Lung (tissue), 12 donors: ENCODE measurements around the gene DBF4B. TPM values are rescaled to one million over a fixed set of nuclear protein-coding genes. Genes with fewer than 3 reads are reported as not detected.

Source experiments
- ATAC-seq: fragments of 200-7000 bp; cut with Tn5 transposase; one replicate; pipeline ENCODE4 v1.9.1; 2020; ENCODE audit warnings: moderate number of reproducible peaks; ENCODE audit not compliant: insufficient read depth, low FRiP score
- DNase-seq, 3 donors: peaks; one replicate each; pipeline ENCODE4 v3.0.0-alpha.2; 2013 to 2017
- H3K27ac ChIP-seq, 2 donors: one replicate each; pipeline ENCODE4 v1.5.1; 2013; ENCODE audit warnings: mild to moderate bottlenecking in 2 of 2, moderate library complexity in 2 of 2, control low read depth in 1 of 2, inconsistent platforms in 1 of 2, low read depth in 1 of 2, low read length in 1 of 2
- H3K27me3 ChIP-seq, 3 donors: one replicate each; pipeline ENCODE4 v1.5.1; 2013; ENCODE audit warnings: low read length in 2 of 3; ENCODE audit not compliant: control insufficient read depth in 3 of 3, insufficient read depth in 3 of 3
- H3K36me3 ChIP-seq, 4 donors: one replicate each; pipeline ENCODE4 v1.5.1; 2013; ENCODE audit warnings: low read length in 4 of 4, mild to moderate bottlenecking in 1 of 4, moderate library complexity in 1 of 4; ENCODE audit not compliant: control insufficient read depth in 4 of 4, insufficient read depth in 4 of 4
- H3K4me1 ChIP-seq, 5 donors: one replicate each; pipeline ENCODE4 v1.5.1; 2013; ENCODE audit warnings: low read length in 5 of 5, mild to moderate bottlenecking in 2 of 5, moderate library complexity in 1 of 5; ENCODE audit not compliant: control insufficient read depth in 5 of 5, insufficient read depth in 5 of 5
- H3K4me3 ChIP-seq: one replicate; pipeline ENCODE4 v1.5.1; 2013; ENCODE audit warnings: mild to moderate bottlenecking, control low read depth, moderate library complexity
- H3K9ac ChIP-seq, 2 donors: one replicate each; pipeline ENCODE4 v1.5.1; 2013; ENCODE audit warnings: low read length in 2 of 2, control low read depth in 1 of 2; ENCODE audit not compliant: insufficient read depth in 1 of 2
- H3K9me3 ChIP-seq, 4 donors: one replicate each; pipeline ENCODE4 v1.5.1; 2013; ENCODE audit warnings: low read length in 3 of 4, mild to moderate bottlenecking in 1 of 4, moderate library complexity in 1 of 4; ENCODE audit not compliant: control insufficient read depth in 4 of 4, insufficient read depth in 3 of 4
- CTCF ChIP-seq: IDR thresholded peaks from 2 replicates; pipeline ENCODE4 v1.5.1; 2012; ENCODE audit warnings: mild to moderate bottlenecking; ENCODE audit errors: control extremely low read depth, extremely low read depth
- WGBS, 2 donors: extraction: QIAGEN DNeasy Blood & Tissue Kit; methylation state at CpG; one replicate each; pipeline ENCODE4 v1.1.7; 2013; 5-methylcytosine and 5-hydroxymethylcytosine counted together
- polyA plus RNA-seq, 2 donors: library from polyadenylated mRNA; stranded (reverse); fragments of 200-250 nt; gene quantifications; one replicate each; pipeline ENCODE4 v1.2.1, GENCODE V29; 2013
- total RNA-seq, 2 donors: library from RNA; depleted of rRNA in 1 of 2; stranded (reverse); fragments of >200 nt in 1 of 2; gene quantifications; one replicate each; pipeline ENCODE4 v1.2.1, GENCODE V29; 2014 to 2021
- donor health status: control.
- donor health status: control.
- donor health status: Bipolar disorder and iron deficiency.
- donor health status: healthy.
- donor health status: DM: yes; HTN: yes; CAD: no.

Gene DBF4B
- total and polyA plus RNA-seq, 4 donors = 2.7 to 8.6 (median 3.1) TPM

- 76 to 89% methylated on average over 12 of the region's 12 CpGs for WGBS, 2 donors
- no peak overlapping the region for H3K4me3 ChIP-seq
- no peak overlapping the region for H3K27ac ChIP-seq
- H3K9ac ChIP-seq = no peak overlapping the region
- no peaks in the 10 kb centered on the region for H3K27me3 ChIP-seq
- no peak for DNase-seq
- no peak for TF ChIP-seq CTCF
- no peak for ATAC-seq
- no peaks in the 10 kb centered on the region for H3K4me1 ChIP-seq
- H3K9me3 ChIP-seq = no peaks in the 10 kb centered on the region
- peaks cover 0 to 9% (median 4%) of the 10 kb centered on the region in 4 donors for H3K36me3 ChIP-seq
These were observed 28.2 kb downstream of the DBF4B start for GRCh38 chr17:44736551-44737240.

- ATAC-seq = no peak
- WGBS, 2 donors = 76 to 82% methylated on average over 3 of the region's 3 CpGs
These were observed 29.9 kb downstream of the DBF4B start for GRCh38 chr17:44738214-44738906.

GRCh38 chr17:44741316-44741715, 32.9 kb downstream of the DBF4B start:
- Histone ChIP-seq H3K4me3 (no peak overlapping the region), H3K27ac (no peak overlapping the region), H3K36me3 (peaks cover 0 to 6% (median 4%) of the 10 kb centered on the region in 4 donors), H3K9ac (no peak overlapping the region), H3K9me3 (no peaks in the 10 kb centered on the region), H3K4me1 (no peaks in the 10 kb centered on the region), H3K27me3 (no peaks in the 10 kb centered on the region)
- DNase-seq (no peak), ATAC-seq (no peak)
- TF ChIP-seq CTCF = no peak
- WGBS, 2 donors = 96% methylated on average over 8 of the region's 8 CpGs

More at GRCh38 chr17:44738214-44738906, 29.9 kb downstream of the DBF4B start:
- TF ChIP-seq CTCF = no peak
- Histone ChIP-seq H3K9me3 (no peaks in the 10 kb centered on the region), H3K27ac (no peak overlapping the region), H3K36me3 (peaks cover 0 to 6% (median 3%) of the 10 kb centered on the region in 4 donors), H3K4me1 (no peaks in the 10 kb centered on the region), H3K9ac (no peak overlapping the region), H3K27me3 (no peaks in the 10 kb centered on the region), H3K4me3 (no peak overlapping the region)
- DNase-seq = no peak
